Epithelial cell of esophagus (primary cell): Measurements from ENCODE around the gene CPNE4.

Experiments
- DNase-seq: peaks from one replicate; pipeline ENCODE4 v3.0.0; 2010; ENCODE audit warnings: low read depth
- H3K4me3 ChIP-seq: 2 replicates; pipeline ENCODE4 v1.5.1; 2011; ENCODE audit warnings: mild to moderate bottlenecking, low read length, control low read depth
- TF ChIP-seq, protein P1 (sequence below): IDR thresholded peaks from 2 replicates; pipeline ENCODE4 v1.5.1; 2011; ENCODE audit warnings: low read depth, mild to moderate bottlenecking, low read length, control low read depth, inconsistent platforms; ENCODE audit not compliant: insufficient read depth; ENCODE audit errors: missing control alignments

The CPNE4 gene

DNA sequence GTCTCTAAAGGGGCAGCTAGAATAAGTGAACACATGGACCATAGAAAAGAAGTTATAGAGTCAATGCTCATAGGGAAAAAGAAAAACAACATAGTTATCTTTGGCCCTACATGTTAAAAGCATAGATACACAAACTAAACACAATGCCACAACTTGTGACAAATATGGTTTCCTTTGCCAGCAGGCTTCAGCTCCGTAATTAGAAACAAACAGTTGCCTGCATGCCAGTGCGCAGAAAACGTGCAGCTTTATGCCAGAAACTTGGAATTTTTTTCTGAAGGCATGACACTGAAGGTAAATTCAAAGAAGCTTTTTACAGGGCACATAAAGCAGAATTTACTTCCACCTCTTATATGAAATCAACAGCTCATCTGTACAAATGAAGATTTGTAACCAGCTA lies 2.2 kb upstream of the CPNE4 start:
- no peak overlapping the region for H3K4me3 ChIP-seq
- TF ChIP-seq, protein P1, sequence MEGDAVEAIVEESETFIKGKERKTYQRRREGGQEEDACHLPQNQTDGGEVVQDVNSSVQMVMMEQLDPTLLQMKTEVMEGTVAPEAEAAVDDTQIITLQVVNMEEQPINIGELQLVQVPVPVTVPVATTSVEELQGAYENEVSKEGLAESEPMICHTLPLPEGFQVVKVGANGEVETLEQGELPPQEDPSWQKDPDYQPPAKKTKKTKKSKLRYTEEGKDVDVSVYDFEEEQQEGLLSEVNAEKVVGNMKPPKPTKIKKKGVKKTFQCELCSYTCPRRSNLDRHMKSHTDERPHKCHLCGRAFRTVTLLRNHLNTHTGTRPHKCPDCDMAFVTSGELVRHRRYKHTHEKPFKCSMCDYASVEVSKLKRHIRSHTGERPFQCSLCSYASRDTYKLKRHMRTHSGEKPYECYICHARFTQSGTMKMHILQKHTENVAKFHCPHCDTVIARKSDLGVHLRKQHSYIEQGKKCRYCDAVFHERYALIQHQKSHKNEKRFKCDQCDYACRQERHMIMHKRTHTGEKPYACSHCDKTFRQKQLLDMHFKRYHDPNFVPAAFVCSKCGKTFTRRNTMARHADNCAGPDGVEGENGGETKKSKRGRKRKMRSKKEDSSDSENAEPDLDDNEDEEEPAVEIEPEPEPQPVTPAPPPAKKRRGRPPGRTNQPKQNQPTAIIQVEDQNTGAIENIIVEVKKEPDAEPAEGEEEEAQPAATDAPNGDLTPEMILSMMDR = no peak
- no peak for DNase-seq

DNA sequence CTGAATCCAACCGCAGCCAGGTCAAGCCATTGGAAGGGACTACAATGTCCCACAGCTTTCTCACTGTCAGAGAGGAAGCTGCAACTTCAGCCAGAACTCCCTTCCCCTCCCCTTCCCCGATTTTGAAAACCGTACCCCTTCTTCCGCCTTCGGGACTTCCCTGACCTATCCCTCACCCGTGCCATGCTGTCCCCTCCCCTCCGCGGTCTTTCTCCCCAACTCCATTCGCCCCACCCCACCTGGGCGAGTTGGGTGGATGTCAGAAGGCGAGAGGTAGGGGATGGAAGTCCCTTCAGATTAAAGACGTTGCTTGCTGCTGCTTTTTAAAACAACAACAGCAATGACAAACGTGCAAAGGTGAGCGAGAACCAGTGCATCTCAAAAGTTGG lies 723 bp downstream of the CPNE4 start:
- TF ChIP-seq, protein P1 = no peak
- H3K4me3 ChIP-seq = no peak overlapping the region

DNA sequence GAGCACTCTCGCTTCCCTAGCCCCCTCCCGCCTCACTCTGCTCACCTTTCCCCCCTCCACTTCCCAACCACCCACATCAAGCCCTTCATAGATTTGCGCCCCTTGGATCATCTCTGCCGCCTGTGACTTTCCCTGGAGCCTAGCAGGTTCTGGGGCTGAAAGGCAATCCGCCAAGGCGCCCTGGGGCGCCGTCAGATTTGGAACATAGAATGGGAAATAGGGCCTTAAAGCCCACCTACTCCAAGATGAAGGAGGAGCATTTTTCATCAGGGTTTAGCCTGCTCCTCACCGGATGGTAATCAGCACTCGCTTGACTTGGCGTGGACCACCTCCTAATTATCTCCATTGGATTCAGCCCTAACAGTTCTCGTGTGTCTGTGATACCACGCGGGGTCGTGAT lies 1.3 kb downstream of the CPNE4 start:
- no peak for DNase-seq
- TF ChIP-seq, protein P1 = no peak
- H3K4me3 ChIP-seq = no peak overlapping the region

More for the DNA sequence above, 723 bp downstream of the CPNE4 start:
- no peak for DNase-seq

DNA sequence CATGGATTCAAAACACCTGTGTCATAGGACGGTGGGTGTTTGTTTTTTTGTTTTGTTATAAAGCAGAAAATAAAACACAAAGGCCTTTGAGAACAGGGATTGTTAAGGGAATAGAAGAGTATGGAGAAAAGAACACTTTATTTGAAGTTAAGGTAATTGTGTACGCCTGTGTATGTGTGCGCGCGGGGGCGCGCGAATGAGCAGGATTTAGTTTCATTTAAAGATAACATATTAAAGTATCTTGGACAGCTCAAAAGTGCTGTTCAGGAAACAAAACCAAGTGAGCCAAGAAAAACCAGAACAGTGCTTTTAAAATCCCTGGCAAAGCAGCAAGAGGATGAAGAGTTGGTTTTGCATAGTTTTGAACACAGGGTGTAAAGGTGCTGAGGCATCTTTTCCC lies 1.9 kb downstream of the CPNE4 start:
- TF ChIP-seq, protein P1 = no peak
- no peak for DNase-seq
- no peak overlapping the region for H3K4me3 ChIP-seq

DNA sequence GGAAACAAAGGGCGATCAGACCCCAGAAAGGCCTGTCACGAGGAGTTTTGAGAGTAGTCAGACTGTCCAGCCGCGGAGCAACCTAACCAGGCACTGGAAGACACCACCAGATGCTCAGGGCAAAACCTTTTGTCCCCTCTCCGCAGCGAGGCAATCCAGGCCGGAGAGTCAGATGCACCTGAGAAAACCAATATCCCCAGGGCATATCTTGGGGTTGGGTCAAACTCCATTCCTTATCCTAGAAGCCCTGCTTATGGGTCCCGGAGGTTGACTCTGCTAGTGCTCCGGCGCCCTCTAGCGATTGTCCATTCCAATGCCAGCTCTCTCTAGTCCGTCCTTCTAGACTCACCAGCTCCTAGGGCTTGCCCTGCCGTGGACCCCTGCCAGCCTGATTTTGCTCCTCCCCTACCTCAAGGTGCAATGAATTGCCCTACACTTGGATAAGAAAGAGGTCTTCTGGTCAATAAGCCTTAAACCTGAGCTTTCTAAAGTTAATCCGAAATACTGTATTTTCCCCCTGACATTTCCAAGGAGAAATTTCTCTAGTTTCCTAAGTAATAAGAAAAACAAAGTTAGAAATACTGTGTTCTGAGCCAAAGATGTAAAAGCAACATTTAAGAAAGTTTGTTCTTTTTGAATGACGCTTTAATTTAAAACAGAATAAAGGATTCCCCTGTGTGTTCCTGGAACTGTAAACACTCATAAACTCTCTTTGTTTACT lies 5.5 kb downstream of the CPNE4 start:
- DNase-seq = peak; percentile 87
- H3K4me3 ChIP-seq = no peak overlapping the region
- TF ChIP-seq, protein P1 = peak; percentile 95

DNA sequence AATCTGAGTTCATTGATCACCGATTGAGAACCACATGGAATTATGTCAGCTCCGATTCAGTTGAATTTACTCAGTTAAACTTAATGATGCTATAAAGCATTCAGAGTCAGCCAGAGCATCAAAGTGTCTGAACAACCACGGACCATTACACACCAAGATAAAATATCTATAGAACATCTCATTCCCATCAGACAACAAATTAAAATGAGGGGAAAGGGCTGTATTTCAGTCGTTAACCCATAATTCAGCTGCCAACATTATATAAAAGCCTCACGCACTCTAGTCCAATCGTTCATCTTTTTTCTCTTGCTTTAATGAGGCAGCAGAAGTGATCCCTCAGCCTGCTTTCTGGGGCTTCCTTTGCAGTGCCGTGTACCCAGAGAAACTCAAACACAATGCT lies 11.9 kb downstream of the CPNE4 start:
- TF ChIP-seq, protein P1 = no peak

DNA sequence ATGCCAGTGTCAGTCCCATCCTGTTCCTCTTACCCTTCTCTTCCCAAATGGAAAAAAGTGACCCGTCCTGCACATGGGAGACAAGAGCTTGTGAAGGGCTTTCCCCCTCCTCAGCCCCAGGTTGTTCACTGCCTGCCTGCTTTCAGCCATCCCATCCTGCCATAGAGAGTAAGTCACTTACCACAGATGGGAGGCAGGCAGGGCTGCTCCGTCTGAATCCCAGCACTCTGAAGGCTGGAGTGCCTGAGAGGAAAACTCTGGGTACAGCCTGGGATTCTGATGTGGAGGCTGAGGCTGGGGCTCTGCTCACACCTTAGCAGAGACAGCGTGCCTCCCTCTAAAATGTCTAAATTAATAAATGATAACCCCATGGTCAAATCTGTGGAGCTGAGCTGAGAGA lies 14.8 kb downstream of the CPNE4 start:
- no peak for DNase-seq
- no peak overlapping the region for H3K4me3 ChIP-seq
- TF ChIP-seq, protein P1 = no peak

More for the DNA sequence above, 11.9 kb downstream of the CPNE4 start:
- H3K4me3 ChIP-seq = no peak overlapping the region
- no peak for DNase-seq
